ENCODE data around the gene ANKRD44.

Gene ANKRD44

GRCh38 chr2:196990092-196990491 is 320.5 kb downstream of the ANKRD44 start:
- no peak overlapping the region for H3K4me3 ChIP-seq (ENCODE audit: low read depth, low read length)
- DNase-seq (ENCODE audit: low read depth): no peak

- DNase-seq (ENCODE audit: low read depth): no peak
- no peak overlapping the region for H3K4me3 ChIP-seq (ENCODE audit: low read depth, low read length)
Observed at GRCh38 chr2:196989496-196989895, 321.1 kb downstream of the ANKRD44 start.

GRCh38 chr2:196988639-196989038 is 321.9 kb downstream of the ANKRD44 start:
- no peak overlapping the region for H3K4me3 ChIP-seq (ENCODE audit: low read depth, low read length)

GRCh38 chr2:196987649-196988364 is 322.8 kb downstream of the ANKRD44 start:
- peak overlapping the region; percentile 15 for H3K4me3 ChIP-seq (ENCODE audit: low read depth, low read length)
- peak; percentile 94 for DNase-seq (ENCODE audit: low read depth)

More at GRCh38 chr2:196988639-196989038, 321.9 kb downstream of the ANKRD44 start:
- DNase-seq (ENCODE audit: low read depth): no peak

GRCh38 chr2:196987298-196987648 is 323.3 kb downstream of the ANKRD44 start:
- no peak for DNase-seq (ENCODE audit: low read depth)
- no peak overlapping the region for H3K4me3 ChIP-seq (ENCODE audit: low read depth, low read length)

GRCh38 chr2:196985511-196986183 is 324.9 kb downstream of the ANKRD44 start:
- no peak for DNase-seq (ENCODE audit: low read depth)
- H3K4me3 ChIP-seq (ENCODE audit: low read depth, low read length): no peak overlapping the region

- no peak overlapping the region for H3K4me3 ChIP-seq (ENCODE audit: low read depth, low read length)
- no peak for DNase-seq (ENCODE audit: low read depth)
Observed at GRCh38 chr2:196984903-196985302, 325.7 kb downstream of the ANKRD44 start.

GRCh38 chr2:196983934-196984333 is 326.6 kb downstream of the ANKRD44 start:
- H3K4me3 ChIP-seq (ENCODE audit: low read depth, low read length): no peak overlapping the region
- DNase-seq (ENCODE audit: low read depth): peak; percentile 81

- DNase-seq (ENCODE audit: low read depth): no peak
- no peak overlapping the region for H3K4me3 ChIP-seq (ENCODE audit: low read depth, low read length)
Observed at GRCh38 chr2:196980473-196980872, 330.1 kb downstream of the ANKRD44 start.

GRCh38 chr2:196980001-196980400 is 330.6 kb downstream of the ANKRD44 start:
- DNase-seq (ENCODE audit: low read depth): no peak

GRCh38 chr2:196977507-196977906 is 333.1 kb downstream of the ANKRD44 start:
- no peak overlapping the region for H3K4me3 ChIP-seq (ENCODE audit: low read depth, low read length)
- DNase-seq (ENCODE audit: low read depth): no peak

More at GRCh38 chr2:196980001-196980400, 330.6 kb downstream of the ANKRD44 start:
- no peak overlapping the region for H3K4me3 ChIP-seq (ENCODE audit: low read depth, low read length)

GRCh38 chr2:196974970-196975369 is 335.6 kb downstream of the ANKRD44 start:
- DNase-seq (ENCODE audit: low read depth): no peak

GRCh38 chr2:196971574-196972279 is 338.9 kb downstream of the ANKRD44 start:
- H3K4me3 ChIP-seq (ENCODE audit: low read depth, low read length): no peak overlapping the region
- no peak for DNase-seq (ENCODE audit: low read depth)

More at GRCh38 chr2:196974970-196975369, 335.6 kb downstream of the ANKRD44 start:
- H3K4me3 ChIP-seq (ENCODE audit: low read depth, low read length): no peak overlapping the region

- H3K4me3 ChIP-seq (ENCODE audit: low read depth, low read length): no peak overlapping the region
- no peak for DNase-seq (ENCODE audit: low read depth)
Observed at GRCh38 chr2:196970099-196970498, 340.5 kb downstream of the ANKRD44 start.

GRCh38 chr2:196968516-196968915 is 342.1 kb downstream of the ANKRD44 start:
- no peak for DNase-seq (ENCODE audit: low read depth)
- H3K4me3 ChIP-seq (ENCODE audit: low read depth, low read length): no peak overlapping the region

GRCh38 chr2:196967775-196968174 is 342.8 kb downstream of the ANKRD44 start:
- DNase-seq (ENCODE audit: low read depth): no peak
- H3K4me3 ChIP-seq (ENCODE audit: low read depth, low read length): no peak overlapping the region

GRCh38 chr2:196967116-196967515 is 343.5 kb downstream of the ANKRD44 start:
- no peak for DNase-seq (ENCODE audit: low read depth)
- peak overlapping the region; percentile 28 for H3K4me3 ChIP-seq (ENCODE audit: low read depth, low read length)

GRCh38 chr2:196966061-196966460 is 344.5 kb downstream of the ANKRD44 start:
- no peak for DNase-seq (ENCODE audit: low read depth)
- H3K4me3 ChIP-seq (ENCODE audit: low read depth, low read length): no peak overlapping the region

GRCh38 chr2:196965651-196966050 is 344.9 kb downstream of the ANKRD44 start:
- DNase-seq (ENCODE audit: low read depth): no peak
- no peak overlapping the region for H3K4me3 ChIP-seq (ENCODE audit: low read depth, low read length)

- DNase-seq (ENCODE audit: low read depth): no peak
- no peak overlapping the region for H3K4me3 ChIP-seq (ENCODE audit: low read depth, low read length)
Observed at GRCh38 chr2:196963961-196964360, 346.6 kb downstream of the ANKRD44 start.
